ENCODE measurements around the gene ESYT1. TPM values are rescaled to one million over a fixed set of nuclear protein-coding genes. Genes with fewer than 3 reads are reported as not detected.

Gene ESYT1
- total RNA-seq, 1 donor from 2014 or later, result 127 TPM

GRCh38 chr12:56157201-56158028, 29.3 kb downstream of the ESYT1 start:
- Mint-ChIP-seq H3K4me3 (ENCODE audit: unreplicated experiment) (peak overlapping the region; percentile 95), H3K9me3 (ENCODE audit: unreplicated experiment) (no peaks in the 10 kb centered on the region), H3K27ac (ENCODE audit: unreplicated experiment) (peak overlapping the region; percentile 98), H3K36me3 (ENCODE audit: unreplicated experiment) (peaks cover 35% of the 10 kb centered on the region), H3K4me1 (ENCODE audit: unreplicated experiment) (peaks cover 62% of the 10 kb centered on the region), H3K27me3 (ENCODE audit: unreplicated experiment) (no peaks in the 10 kb centered on the region)
- TF ChIP-seq CTCF (IDR thresholded peaks at IDR 0.05), result peak; percentile 67
- DNase-seq (ENCODE audit: extremely low spot score, unreplicated experiment), result peak; percentile 92

GRCh38 chr12:56158029-56158925, 30.2 kb downstream of the ESYT1 start, which contains the start of gene MYL6:
Gene MYL6 (plus strand): TSS chr12:56158359. CDS start chr12:56158402, 43 bp downstream.
- H3K27me3 Mint-ChIP-seq (ENCODE audit: unreplicated experiment), result no peaks in the 10 kb centered on the region
- H3K4me3 Mint-ChIP-seq (ENCODE audit: unreplicated experiment), result peak within 1 kb of the TSS; percentile 95
- peak within 1 kb of the TSS; percentile 98 for H3K27ac Mint-ChIP-seq (ENCODE audit: unreplicated experiment)
- DNase-seq (ENCODE audit: extremely low spot score, unreplicated experiment), result peak; percentile 96
- H3K36me3 Mint-ChIP-seq (ENCODE audit: unreplicated experiment), result peaks cover 38% of the 10 kb centered on the region
- no peak for TF ChIP-seq CTCF (IDR thresholded peaks at IDR 0.05)
- no peaks in the 10 kb centered on the region for H3K9me3 Mint-ChIP-seq (ENCODE audit: unreplicated experiment)
- peaks cover 56% of the 10 kb centered on the region for H3K4me1 Mint-ChIP-seq (ENCODE audit: unreplicated experiment)

- DNase-seq (ENCODE audit: extremely low spot score, unreplicated experiment), result no peak
- Mint-ChIP-seq H3K4me3 (ENCODE audit: unreplicated experiment) (peak overlapping the region; percentile 95), H3K27ac (ENCODE audit: unreplicated experiment) (peak overlapping the region; percentile 98), H3K27me3 (ENCODE audit: unreplicated experiment) (no peaks in the 10 kb centered on the region), H3K4me1 (ENCODE audit: unreplicated experiment) (peaks cover 52% of the 10 kb centered on the region), H3K36me3 (ENCODE audit: unreplicated experiment) (peaks cover 43% of the 10 kb centered on the region), H3K9me3 (ENCODE audit: unreplicated experiment) (no peaks in the 10 kb centered on the region)
- TF ChIP-seq CTCF (IDR thresholded peaks at IDR 0.05), result no peak
These were observed 30.9 kb downstream of the ESYT1 start for GRCh38 chr12:56158926-56159461.

- H3K27ac Mint-ChIP-seq (ENCODE audit: unreplicated experiment), result peak overlapping the region; percentile 98
- peaks cover 47% of the 10 kb centered on the region for H3K36me3 Mint-ChIP-seq (ENCODE audit: unreplicated experiment)
- H3K27me3 Mint-ChIP-seq (ENCODE audit: unreplicated experiment), result no peaks in the 10 kb centered on the region
- no peak for TF ChIP-seq CTCF (IDR thresholded peaks at IDR 0.05)
- H3K4me1 Mint-ChIP-seq (ENCODE audit: unreplicated experiment), result peaks cover 52% of the 10 kb centered on the region
- no peaks in the 10 kb centered on the region for H3K9me3 Mint-ChIP-seq (ENCODE audit: unreplicated experiment)
- no peak for DNase-seq (ENCODE audit: extremely low spot score, unreplicated experiment)
- peak overlapping the region; percentile 95 for H3K4me3 Mint-ChIP-seq (ENCODE audit: unreplicated experiment)
These were observed 31.6 kb downstream of the ESYT1 start for GRCh38 chr12:56159482-56160192.

Data from osteocyte (in vitro differentiated cells).